Lower leg skin (tissue), 4 donors: ENCODE results near the gene BMS1. TPM values are rescaled to one million over a fixed set of nuclear protein-coding genes. Genes with fewer than 3 reads are reported as not detected.
"Not testable (repeated sequence)": the region's sequence is repeated elsewhere in the genome, so short reads cannot be mapped to it uniquely, and the experiment has no call there.

ENCODE experiments used
- DNase-seq, 2 donors: peaks; one replicate each; pipeline ENCODE4 v3.0.0-alpha.2; 2019; ENCODE audit warnings: low spot score in 2 of 2
- H3K4me3 ChIP-seq: fragments of 200-600 bp; sonication (generic); 2 replicates; pipeline ENCODE4 v1.5.1; 2017; ENCODE audit warnings: mild to moderate bottlenecking, low read depth; ENCODE audit not compliant: poor library complexity, severe bottlenecking
- CTCF ChIP-seq, 3 donors: fragments of 450-650 bp; IDR thresholded peaks; one replicate each; pipeline ENCODE4 v1.5.1; 2016; ENCODE audit warnings: antibody characterized with exemption in 3 of 3, mild to moderate bottlenecking in 3 of 3, moderate library complexity in 2 of 3
- POLR2A ChIP-seq, 2 donors: fragments of 450-650 bp; IDR thresholded peaks; one replicate each; pipeline ENCODE4 v1.6.1; 2016 to 2017; ENCODE audit warnings: antibody characterized with exemption in 2 of 2, mild to moderate bottlenecking in 1 of 2, moderate library complexity in 1 of 2
- WGBS, 2 donors: methylation state at CpG; one replicate each; pipeline ENCODE4 v1.1.5; 2018; 5-methylcytosine and 5-hydroxymethylcytosine counted together
- intact Hi-C: fragments of 100-400 bp; cut with DNase I; formaldehyde crosslinking; loops from one replicate; pipeline ENCODE4 v1.15.0; 2023; ENCODE audit warnings: low total_unique reads
- total RNA-seq, 4 donors: library from RNA; depleted of rRNA; stranded (reverse); fragments of >200 nt; gene quantifications; one replicate each; pipeline ENCODE4 v1.1.0, GENCODE V29; 2016

Gene BMS1
- total RNA-seq, 4 donors from 2014 or later, result 13.4 to 17.7 (median 17.2) TPM

GRCh38 chr10:42867571-42867970, 85.0 kb downstream of the BMS1 start:
- TF ChIP-seq POLR2A (IDR thresholded peaks at IDR 0.05), result no peak
- intact Hi-C loops, result loop anchor here (5.0 kb wide), 1 partner anchor 240 kb away; no protein-coding TSS in a partner anchor
- WGBS, 2 donors, result 97 to 98% methylated on average over 9 of the region's 9 CpGs
- no peak for DNase-seq
- no peak overlapping the region for H3K4me3 ChIP-seq

GRCh38 chr10:42868530-42868929, 85.9 kb downstream of the BMS1 start:
- WGBS, 2 donors, result 85 to 92% methylated on average over 9 of the region's 9 CpGs
- intact Hi-C loops, result loop anchor here (5.0 kb wide), 1 partner anchor 239 kb away; no protein-coding TSS in a partner anchor
- TF ChIP-seq CTCF (IDR thresholded peaks at IDR 0.05) (no peak), POLR2A (IDR thresholded peaks at IDR 0.05) (no peak)
- DNase-seq, result no peak
- H3K4me3 ChIP-seq, result no peak overlapping the region

- 67 to 75% methylated on average over 9 of the region's 9 CpGs for WGBS, 2 donors
- H3K4me3 ChIP-seq, result no peak overlapping the region
- no peak for DNase-seq
- TF ChIP-seq CTCF (IDR thresholded peaks at IDR 0.05), result no peak
- TF ChIP-seq POLR2A (IDR thresholded peaks at IDR 0.05), result no peak
- intact Hi-C loops, result loop anchor here (5.0 kb wide), 2 partner anchors 207 to 237 kb away; partner anchors contain the start of gene RET
These were observed 87.4 kb downstream of the BMS1 start for GRCh38 chr10:42869977-42870350.

- intact Hi-C loops, result loop anchor here (5.0 kb wide), 1 partner anchor 206 kb away; the partner anchor contains the start of gene RET
- 51 to 57% methylated on average over 11 to 13 of the region's 13 CpGs for WGBS, 2 donors
- not testable (repeated sequence) for DNase-seq, H3K4me3 ChIP-seq
These were observed 88.6 kb downstream of the BMS1 start for GRCh38 chr10:42871138-42871641.

GRCh38 chr10:42871823-42872222, 89.2 kb downstream of the BMS1 start:
- WGBS, 2 donors, result 81 to 86% methylated on average over 6 of the region's 6 CpGs
- DNase-seq, result no peak
- TF ChIP-seq CTCF (IDR thresholded peaks at IDR 0.05) (no peak), POLR2A (IDR thresholded peaks at IDR 0.05) (no peak)
- H3K4me3 ChIP-seq, result no peak overlapping the region
- intact Hi-C loops, result loop anchor here (5.0 kb wide), 1 partner anchor 205 kb away; the partner anchor contains the start of gene RET

- no peak overlapping the region for H3K4me3 ChIP-seq
- intact Hi-C loops, result loop anchor here (5.0 kb wide), 1 partner anchor 204 kb away; the partner anchor contains the start of gene RET
- TF ChIP-seq CTCF (IDR thresholded peaks at IDR 0.05) (no peak), POLR2A (IDR thresholded peaks at IDR 0.05) (no peak)
- no peak for DNase-seq
- 74 to 79% methylated on average over 12 to 18 of the region's 19 CpGs for WGBS, 2 donors
These were observed 90.4 kb downstream of the BMS1 start for GRCh38 chr10:42872865-42873435.
